Measurements from ENCODE around the gene FASTKD3. TPM values are rescaled to one million over a fixed set of nuclear protein-coding genes. Genes with fewer than 3 reads are reported as not detected.

The FASTKD3 gene
- total RNA-seq, 2 donors from 2014 or later: 1.3 to 9.1 TPM

DNA sequence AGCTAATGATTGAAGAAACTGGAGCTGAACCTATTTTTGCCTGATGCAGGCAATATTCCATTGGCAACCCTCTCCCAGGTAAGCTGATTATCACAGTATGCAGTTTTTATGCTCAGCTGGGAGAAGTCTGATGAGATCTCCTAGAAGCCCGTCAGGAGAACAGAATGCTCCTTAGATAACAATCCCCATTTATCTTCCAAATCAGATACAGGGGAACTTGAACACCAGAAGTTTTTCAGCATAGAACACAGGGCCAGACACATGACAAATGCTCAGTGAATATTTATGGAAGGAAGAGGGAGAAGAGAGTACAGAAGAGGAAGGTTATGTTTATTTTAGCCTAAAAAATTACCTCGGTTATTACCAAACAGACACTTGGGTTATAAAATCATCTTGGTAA, 55.8 kb downstream of the FASTKD3 start:
- no peak for TF ChIP-seq POLR2A (IDR thresholded peaks at IDR 0.05)
- TF ChIP-seq, protein P1, sequence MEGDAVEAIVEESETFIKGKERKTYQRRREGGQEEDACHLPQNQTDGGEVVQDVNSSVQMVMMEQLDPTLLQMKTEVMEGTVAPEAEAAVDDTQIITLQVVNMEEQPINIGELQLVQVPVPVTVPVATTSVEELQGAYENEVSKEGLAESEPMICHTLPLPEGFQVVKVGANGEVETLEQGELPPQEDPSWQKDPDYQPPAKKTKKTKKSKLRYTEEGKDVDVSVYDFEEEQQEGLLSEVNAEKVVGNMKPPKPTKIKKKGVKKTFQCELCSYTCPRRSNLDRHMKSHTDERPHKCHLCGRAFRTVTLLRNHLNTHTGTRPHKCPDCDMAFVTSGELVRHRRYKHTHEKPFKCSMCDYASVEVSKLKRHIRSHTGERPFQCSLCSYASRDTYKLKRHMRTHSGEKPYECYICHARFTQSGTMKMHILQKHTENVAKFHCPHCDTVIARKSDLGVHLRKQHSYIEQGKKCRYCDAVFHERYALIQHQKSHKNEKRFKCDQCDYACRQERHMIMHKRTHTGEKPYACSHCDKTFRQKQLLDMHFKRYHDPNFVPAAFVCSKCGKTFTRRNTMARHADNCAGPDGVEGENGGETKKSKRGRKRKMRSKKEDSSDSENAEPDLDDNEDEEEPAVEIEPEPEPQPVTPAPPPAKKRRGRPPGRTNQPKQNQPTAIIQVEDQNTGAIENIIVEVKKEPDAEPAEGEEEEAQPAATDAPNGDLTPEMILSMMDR (IDR thresholded peaks at IDR 0.05): no peak
- Histone ChIP-seq H3K27me3 (no peaks in the 10 kb centered on the region), H3K27ac (no peak overlapping the region), H3K4me3 (no peak overlapping the region), H3K36me3 (replicated peaks in 1 of 2; ENCODE audit: insufficient read depth in 1 of 2, low read depth in 2 of 2) (no peaks in the 10 kb centered on the region), H3K9me3 (no peaks in the 10 kb centered on the region), H3K4me1 (no peaks in the 10 kb centered on the region)
- DNase-seq: no peak
- WGBS, 2 donors: 56 to 62% methylated on average over 2 of the region's 2 CpGs
- intact Hi-C loops (cut with DNase I): no loop called here
- no peak for ATAC-seq

DNA sequence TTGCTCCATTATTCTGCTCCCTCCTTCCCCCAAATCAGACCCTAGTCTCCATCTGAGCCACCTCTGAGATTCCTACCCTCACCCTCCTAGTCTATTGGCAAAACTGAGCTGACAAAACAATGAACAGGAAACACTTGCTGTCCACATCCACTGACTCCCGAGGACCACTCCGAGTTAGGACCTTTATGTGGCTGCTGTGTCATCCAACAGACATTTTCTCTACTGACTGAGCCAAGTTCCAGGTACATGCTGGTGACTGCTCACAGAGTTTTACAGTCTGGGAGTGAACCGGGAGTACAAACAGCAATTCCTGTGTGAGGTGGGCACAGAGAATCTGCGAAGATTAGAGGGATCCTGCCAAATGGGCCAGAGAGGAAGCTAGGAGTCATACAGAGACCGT, 57.1 kb downstream of the FASTKD3 start:
- H3K36me3 ChIP-seq (replicated peaks in 1 of 2; ENCODE audit: insufficient read depth in 1 of 2, low read depth in 2 of 2): no peaks in the 10 kb centered on the region
- H3K4me1 ChIP-seq: no peaks in the 10 kb centered on the region
- ATAC-seq: no peak
- H3K27me3 ChIP-seq: no peaks in the 10 kb centered on the region
- intact Hi-C loops (cut with DNase I): no loop called here
- no peak overlapping the region for H3K27ac ChIP-seq
- H3K9me3 ChIP-seq: no peaks in the 10 kb centered on the region
- TF ChIP-seq, protein P1 (IDR thresholded peaks at IDR 0.05): no peak
- TF ChIP-seq POLR2A (IDR thresholded peaks at IDR 0.05): no peak
- DNase-seq: no peak
- no peak overlapping the region for H3K4me3 ChIP-seq
- WGBS, 2 donors: 62 to 88% methylated on average over 5 of the region's 5 CpGs

Other genes with a start within 250 kb of the FASTKD3 start
- 10 to 100 TPM in 1 of 2 donors, under 1 TPM in 1; 0.52 to 10.2 TPM for gene CFAP90, start 17.9 kb downstream of the FASTKD3 start, total RNA-seq
- gene MTRR, start 117 bp upstream of the FASTKD3 start, total RNA-seq: 10 to 100 TPM; 15.8 to 23.9 TPM